GM12878 (cell line): ENCODE data around the gene ARPC1A. TPM values are rescaled to one million over a fixed set of nuclear protein-coding genes. Genes with fewer than 3 reads are reported as not detected.

Source experiments
- GATAD2B ChIP-seq: fragments of 450-650 bp; conservative IDR thresholded peaks from 2 replicates; pipeline ENCODE4 v1.6.1; 2017; ENCODE audit warnings: low read depth, mild to moderate bottlenecking, moderate library complexity
- KLF5 ChIP-seq: fragments of 450-650 bp; IDR thresholded peaks from 2 replicates; pipeline ENCODE4 v1.6.1; 2014; ENCODE audit warnings: mild to moderate bottlenecking; ENCODE audit not compliant: partially characterized antibody
- NFYA ChIP-seq: IDR thresholded peaks from 2 replicates; pipeline ENCODE4 v1.6.1; 2011; ENCODE audit warnings: low read depth, mild to moderate bottlenecking, low read length, improper control_type of control experiment, borderline replicate concordance
- POLR2AphosphoS2 ChIP-seq: IDR thresholded peaks from 2 replicates; pipeline ENCODE4 v1.6.1; 2011; ENCODE audit warnings: low read depth, mild to moderate bottlenecking, low read length, improper control_type of control experiment, moderate library complexity
- RAD21 ChIP-seq: IDR thresholded peaks from 2 replicates; pipeline ENCODE4 v1.6.1; 2011; ENCODE audit warnings: mild to moderate bottlenecking, low read depth, low read length, moderate library complexity; ENCODE audit not compliant: insufficient read depth
- SIN3A ChIP-seq: IDR thresholded peaks from 2 replicates; pipeline ENCODE4 v1.6.1; 2012; ENCODE audit warnings: low read depth, low read length, improper control_type of control experiment
- SIX5 ChIP-seq: IDR thresholded peaks from 2 replicates; pipeline ENCODE4 v1.6.1; 2011; ENCODE audit warnings: mild to moderate bottlenecking, low read depth, low read length, moderate library complexity; ENCODE audit not compliant: severe bottlenecking
- SMARCA5 ChIP-seq: fragments of 450-650 bp; IDR thresholded peaks from 2 replicates; pipeline ENCODE4 v1.6.1; 2017; ENCODE audit warnings: mild to moderate bottlenecking
- SUPT20H ChIP-seq: IDR thresholded peaks from 2 replicates; pipeline ENCODE4 v1.6.1; 2011; ENCODE audit warnings: low read depth, mild to moderate bottlenecking, low read length, moderate library complexity, borderline replicate concordance; ENCODE audit not compliant: control insufficient read depth
- WRNIP1 ChIP-seq: IDR thresholded peaks from 2 replicates; pipeline ENCODE4 v1.6.1; 2011; ENCODE audit warnings: low read depth, low read length, improper control_type of control experiment, borderline replicate concordance
- ZNF217 ChIP-seq: fragments of 450-650 bp; IDR thresholded peaks from 2 replicates; pipeline ENCODE4 v1.6.1; 2017; ENCODE audit warnings: antibody characterized with exemption, mild to moderate bottlenecking
- ZNF622 ChIP-seq: fragments of 450-650 bp; IDR thresholded peaks from 2 replicates; pipeline ENCODE4 v1.6.1; 2017; ENCODE audit warnings: mild to moderate bottlenecking, inconsistent platforms
- ZSCAN29 ChIP-seq: fragments of 450-650 bp; IDR thresholded peaks from 2 replicates; pipeline ENCODE4 v1.6.1; 2017; ENCODE audit warnings: mild to moderate bottlenecking, moderate library complexity
- polyA plus RNA-seq, 11 experiments: library from polyadenylated mRNA; depleted of rRNA in 4 of 11; unstranded in 6 of 11; stranded (reverse) in 5 of 11; fragments of >200 nt; fragmentation: Nextera tagmentation in 4 of 11; fragmentation: Illumina TruSeq in 1 of 11; extraction: Ambion mirVana in 4 of 11; extraction: Trizol in 1 of 11; gene quantifications; 1 replicate in 1 of 11; 2 replicates in 10 of 11; pipeline versions ENCODE4 v1.2.1 to v1.2.3, GENCODE V29; 2011 to 2016; ENCODE audit warnings: inconsistent platforms in 2 of 11, missing spikeins in 2 of 11, low read depth in 1 of 11
- total RNA-seq, 4 experiments: library from RNA; depleted of rRNA in 3 of 4; stranded (reverse); fragments of >200 nt in 3 of 4; fragmentation: Illumina TruSeq in 1 of 4; extraction: Trizol in 1 of 4; gene quantifications; 2 replicates each; pipeline versions ENCODE4 v1.2.1 to v1.2.3, GENCODE V29; 2013 to 2021
- TF ChIP-seq, protein P1 (sequence below): IDR thresholded peaks from 2 replicates; pipeline ENCODE4 v1.6.1; 2012; ENCODE audit warnings: low read depth, low read length, improper control_type of control experiment
- TF ChIP-seq, protein P2 (sequence below): fragments of 450-650 bp; IDR thresholded peaks from 2 replicates; pipeline ENCODE4 v1.6.1; 2016; ENCODE audit warnings: mild to moderate bottlenecking

ARPC1A gene
- total and polyA plus RNA-seq, 10 of the 15 experiments (the other 5 are each of a cell fraction or from before 2014, with no cell fraction given): 42.3 to 152 (median 72.1) TPM

DNA sequence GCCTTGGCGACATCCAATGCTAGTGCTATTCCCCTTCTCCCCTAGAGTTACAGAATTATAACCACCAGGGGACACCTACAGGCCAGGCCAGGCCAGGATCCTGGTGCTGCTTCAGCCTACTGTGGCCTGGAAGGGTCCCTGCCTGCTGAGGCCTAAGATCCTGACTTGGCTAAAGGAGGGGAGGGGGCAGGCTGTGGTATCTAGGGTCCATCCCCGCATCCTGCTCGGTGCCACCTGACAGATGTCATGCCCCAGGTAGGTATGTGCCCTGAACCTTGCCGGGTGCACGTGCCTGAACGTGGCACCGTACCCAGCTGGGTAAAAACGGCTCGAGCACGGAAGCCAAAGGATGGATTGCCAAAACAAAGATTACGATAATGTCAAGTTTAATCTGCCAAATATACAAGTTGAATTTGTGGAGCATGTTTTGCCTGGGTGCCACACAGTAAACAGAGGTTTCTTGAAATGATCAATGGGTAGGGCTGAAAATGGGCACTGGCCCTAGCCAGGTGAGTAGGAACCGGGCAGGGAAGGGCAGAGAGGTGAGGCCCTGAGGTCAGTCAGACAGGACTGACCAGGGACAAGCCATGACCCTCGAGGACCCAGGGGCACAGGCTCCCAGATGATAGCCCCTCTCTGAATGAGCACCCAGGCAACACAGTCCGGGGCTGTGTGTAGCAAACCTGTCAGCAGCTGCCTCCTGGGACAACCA lies 70.1 kb downstream of the ARPC1A start (continued):
- TF ChIP-seq, protein P1, sequence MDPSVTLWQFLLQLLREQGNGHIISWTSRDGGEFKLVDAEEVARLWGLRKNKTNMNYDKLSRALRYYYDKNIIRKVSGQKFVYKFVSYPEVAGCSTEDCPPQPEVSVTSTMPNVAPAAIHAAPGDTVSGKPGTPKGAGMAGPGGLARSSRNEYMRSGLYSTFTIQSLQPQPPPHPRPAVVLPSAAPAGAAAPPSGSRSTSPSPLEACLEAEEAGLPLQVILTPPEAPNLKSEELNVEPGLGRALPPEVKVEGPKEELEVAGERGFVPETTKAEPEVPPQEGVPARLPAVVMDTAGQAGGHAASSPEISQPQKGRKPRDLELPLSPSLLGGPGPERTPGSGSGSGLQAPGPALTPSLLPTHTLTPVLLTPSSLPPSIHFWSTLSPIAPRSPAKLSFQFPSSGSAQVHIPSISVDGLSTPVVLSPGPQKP: no peak
- TF ChIP-seq ZNF622 (no peak), ZNF217 (no peak), KLF5 (no peak), GATAD2B (no peak), ZSCAN29 (no peak), NFYA (no peak), POLR2AphosphoS2 (0 out of 2 replicates have a peak, but pooled peaks have one; percentile 16), SMARCA5 (no peak), SIX5 (no peak), RAD21 (0 out of 2 replicates have a peak, but pooled peaks have one; percentile 8), SIN3A (no peak), WRNIP1 (no peak), SUPT20H (no peak)
- TF ChIP-seq, protein P2, sequence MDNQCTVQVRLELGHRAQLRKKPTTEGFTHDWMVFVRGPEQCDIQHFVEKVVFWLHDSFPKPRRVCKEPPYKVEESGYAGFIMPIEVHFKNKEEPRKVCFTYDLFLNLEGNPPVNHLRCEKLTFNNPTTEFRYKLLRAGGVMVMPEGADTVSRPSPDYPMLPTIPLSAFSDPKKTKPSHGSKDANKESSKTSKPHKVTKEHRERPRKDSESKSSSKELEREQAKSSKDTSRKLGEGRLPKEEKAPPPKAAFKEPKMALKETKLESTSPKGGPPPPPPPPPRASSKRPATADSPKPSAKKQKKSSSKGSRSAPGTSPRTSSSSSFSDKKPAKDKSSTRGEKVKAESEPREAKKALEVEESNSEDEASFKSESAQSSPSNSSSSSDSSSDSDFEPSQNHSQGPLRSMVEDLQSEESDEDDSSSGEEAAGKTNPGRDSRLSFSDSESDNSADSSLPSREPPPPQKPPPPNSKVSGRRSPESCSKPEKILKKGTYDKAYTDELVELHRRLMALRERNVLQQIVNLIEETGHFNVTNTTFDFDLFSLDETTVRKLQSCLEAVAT: no peak
